Measurements from ENCODE around the gene EME2. TPM values are rescaled to one million over a fixed set of nuclear protein-coding genes. Genes with fewer than 3 reads are reported as not detected.
"Not testable (repeated sequence)": the region's sequence is repeated elsewhere in the genome, so short reads cannot be mapped to it uniquely, and the experiment has no call there.

Gene EME2
- total RNA-seq, 1 donor from 2014 or later, result 35.9 TPM

GRCh38 chr16:1732071-1732470 is 40.5 kb upstream of the EME2 start:
- no peak for TF ChIP-seq CTCF (conservative IDR thresholded peaks at IDR 0.05)
- Mint-ChIP-seq H3K4me3 (no peak overlapping the region), H3K36me3 (peaks cover 4% of the 10 kb centered on the region), H3K27ac (no peak overlapping the region), H3K4me1 (ENCODE audit: unreplicated experiment) (no peaks in the 10 kb centered on the region), H3K27me3 (no peaks in the 10 kb centered on the region), H3K9me3 (no peaks in the 10 kb centered on the region)
- DNase-seq (ENCODE audit: extremely low spot score, unreplicated experiment), result no peak

GRCh38 chr16:1732551-1732987 is 40.0 kb upstream of the EME2 start:
- H3K36me3 Mint-ChIP-seq, H3K27me3 Mint-ChIP-seq: not testable (repeated sequence)

GRCh38 chr16:1734123-1734522 is 38.5 kb upstream of the EME2 start:
- no peaks in the 10 kb centered on the region for H3K9me3 Mint-ChIP-seq

More at GRCh38 chr16:1732551-1732987, 40.0 kb upstream of the EME2 start:
- H3K9me3 Mint-ChIP-seq; H3K27ac Mint-ChIP-seq; DNase-seq (ENCODE audit: extremely low spot score, unreplicated experiment); H3K4me1 Mint-ChIP-seq (ENCODE audit: unreplicated experiment); H3K4me3 Mint-ChIP-seq: not testable (repeated sequence)

DNA sequence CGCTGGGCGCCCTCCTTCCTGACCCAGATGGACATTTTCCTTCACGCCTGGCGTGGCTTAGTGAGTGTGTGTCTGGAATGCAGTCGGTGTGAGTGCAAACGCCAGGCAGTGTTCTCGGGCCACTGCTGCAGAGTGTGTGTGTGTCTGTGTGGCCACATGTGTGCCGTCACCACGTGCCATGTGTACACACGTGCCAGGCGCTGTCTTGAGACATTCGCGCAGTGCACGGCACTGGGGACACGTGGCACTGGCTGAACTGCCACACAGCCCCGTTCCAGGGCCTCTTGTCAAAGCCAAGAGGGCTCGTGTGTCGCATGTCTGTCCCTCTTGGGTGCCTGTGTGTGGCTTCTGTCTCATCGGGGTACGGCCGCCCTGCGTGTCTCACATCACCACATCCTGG is 37.8 kb upstream of the EME2 start:
- Mint-ChIP-seq H3K4me1 (ENCODE audit: unreplicated experiment) (no peaks in the 10 kb centered on the region), H3K9me3 (no peaks in the 10 kb centered on the region), H3K36me3 (no peaks in the 10 kb centered on the region), H3K4me3 (no peak overlapping the region), H3K27ac (no peak overlapping the region), H3K27me3 (no peaks in the 10 kb centered on the region)
- DNase-seq (ENCODE audit: extremely low spot score, unreplicated experiment), result no peak
- TF ChIP-seq CTCF (conservative IDR thresholded peaks at IDR 0.05), result no peak

More at GRCh38 chr16:1734123-1734522, 38.5 kb upstream of the EME2 start:
- no peaks in the 10 kb centered on the region for H3K36me3 Mint-ChIP-seq
- no peaks in the 10 kb centered on the region for H3K27me3 Mint-ChIP-seq
- H3K4me1 Mint-ChIP-seq (ENCODE audit: unreplicated experiment), result no peaks in the 10 kb centered on the region
- no peak for TF ChIP-seq CTCF (conservative IDR thresholded peaks at IDR 0.05)
- DNase-seq (ENCODE audit: extremely low spot score, unreplicated experiment), result no peak
- H3K27ac Mint-ChIP-seq, result no peak overlapping the region
- H3K4me3 Mint-ChIP-seq, result no peak overlapping the region

DNA sequence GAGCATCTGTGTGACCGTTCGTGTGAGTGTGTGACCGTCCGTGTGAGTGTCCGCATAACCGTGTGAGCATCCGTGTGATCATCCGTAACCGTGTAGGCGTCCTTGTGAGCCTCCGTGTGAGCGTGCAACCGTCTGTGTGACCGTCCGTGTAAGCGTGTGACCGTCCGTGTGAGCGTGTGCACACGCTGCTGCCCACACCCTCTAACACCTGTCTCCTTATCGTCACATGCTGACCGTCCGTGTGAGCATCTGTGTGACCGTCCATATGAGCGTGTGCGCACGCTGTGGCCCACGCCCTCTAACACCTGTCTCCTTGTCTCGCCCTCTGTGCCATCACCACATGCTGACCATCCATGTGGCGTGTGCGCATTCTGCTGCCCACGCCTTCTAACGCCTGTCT is 32.4 kb upstream of the EME2 start:
- H3K9me3 Mint-ChIP-seq, result no peaks in the 10 kb centered on the region
- H3K27ac Mint-ChIP-seq, result no peak overlapping the region
- H3K36me3 Mint-ChIP-seq, result no peaks in the 10 kb centered on the region
- no peak overlapping the region for H3K4me3 Mint-ChIP-seq
- no peaks in the 10 kb centered on the region for H3K27me3 Mint-ChIP-seq
- no peak for DNase-seq (ENCODE audit: extremely low spot score, unreplicated experiment)
- H3K4me1 Mint-ChIP-seq (ENCODE audit: unreplicated experiment), result no peaks in the 10 kb centered on the region
- no peak for TF ChIP-seq CTCF (conservative IDR thresholded peaks at IDR 0.05)

- no peaks in the 10 kb centered on the region for H3K27me3 Mint-ChIP-seq
- peak; percentile 67 for DNase-seq (ENCODE audit: extremely low spot score, unreplicated experiment)
- no peaks in the 10 kb centered on the region for H3K4me1 Mint-ChIP-seq (ENCODE audit: unreplicated experiment)
- H3K27ac Mint-ChIP-seq, result no peak overlapping the region
- no peaks in the 10 kb centered on the region for H3K9me3 Mint-ChIP-seq
- no peaks in the 10 kb centered on the region for H3K36me3 Mint-ChIP-seq
- TF ChIP-seq CTCF (conservative IDR thresholded peaks at IDR 0.05), result no peak
- no peak overlapping the region for H3K4me3 Mint-ChIP-seq
Observed at GRCh38 chr16:1740781-1741490, 31.7 kb upstream of the EME2 start.

Measured in type B pancreatic cell (in vitro differentiated cells).